Activated T-helper 1 cell treated with Interleukin-2 at 50 U/mL for 16 hours (primary cell): ENCODE results near the gene LPAR3.
A peak's percentile ranks its signal among the peaks of the same experiment; 100 is the strongest.

Experiments
- DNase-seq: peaks from one replicate; pipeline ENCODE4 v3.0.0-alpha.2; 2020; ENCODE audit warnings: low read depth

Gene LPAR3

DNA sequence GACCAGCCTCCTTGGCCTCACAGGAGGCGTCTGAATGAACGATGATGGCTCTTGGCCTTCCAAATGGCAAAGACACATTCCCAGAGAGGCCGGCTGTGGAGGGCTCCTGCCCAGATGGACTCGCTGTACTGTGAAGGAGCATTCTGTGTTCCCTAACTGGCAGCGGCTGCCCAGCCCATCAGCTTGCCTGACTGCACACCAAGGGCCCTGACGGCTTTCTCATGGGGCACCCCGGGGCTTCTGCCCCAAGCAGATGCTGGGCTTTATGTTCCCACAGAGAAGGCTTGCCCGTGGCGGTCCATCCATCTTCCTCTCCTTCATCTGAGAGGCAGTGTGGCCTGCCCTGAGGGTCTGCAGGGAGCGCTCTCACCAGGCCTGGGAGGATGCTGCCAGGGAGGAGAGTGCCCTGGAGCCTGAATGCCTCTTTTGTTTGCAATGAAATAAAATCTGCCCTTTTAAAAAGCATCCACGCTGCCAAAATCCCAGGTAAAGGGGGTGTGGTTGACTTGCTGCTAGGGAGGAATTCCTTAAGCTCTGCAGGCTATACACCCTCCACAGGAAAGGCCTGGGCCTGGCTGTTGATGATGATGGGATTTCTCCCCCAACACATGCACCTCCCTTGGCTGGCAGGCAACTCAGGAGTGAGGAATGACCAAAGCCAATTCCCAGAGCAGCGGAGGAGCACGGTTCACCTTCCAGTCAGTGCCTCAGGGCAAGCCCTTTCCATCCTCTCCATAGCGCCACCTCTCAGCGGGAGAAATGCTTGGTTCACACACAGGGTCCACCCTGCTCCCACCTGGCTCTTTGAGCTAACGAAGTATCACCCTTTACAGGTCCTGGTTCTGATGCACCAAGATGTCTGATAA is 118.1 kb downstream of the LPAR3 start:
- no peak for DNase-seq

DNA sequence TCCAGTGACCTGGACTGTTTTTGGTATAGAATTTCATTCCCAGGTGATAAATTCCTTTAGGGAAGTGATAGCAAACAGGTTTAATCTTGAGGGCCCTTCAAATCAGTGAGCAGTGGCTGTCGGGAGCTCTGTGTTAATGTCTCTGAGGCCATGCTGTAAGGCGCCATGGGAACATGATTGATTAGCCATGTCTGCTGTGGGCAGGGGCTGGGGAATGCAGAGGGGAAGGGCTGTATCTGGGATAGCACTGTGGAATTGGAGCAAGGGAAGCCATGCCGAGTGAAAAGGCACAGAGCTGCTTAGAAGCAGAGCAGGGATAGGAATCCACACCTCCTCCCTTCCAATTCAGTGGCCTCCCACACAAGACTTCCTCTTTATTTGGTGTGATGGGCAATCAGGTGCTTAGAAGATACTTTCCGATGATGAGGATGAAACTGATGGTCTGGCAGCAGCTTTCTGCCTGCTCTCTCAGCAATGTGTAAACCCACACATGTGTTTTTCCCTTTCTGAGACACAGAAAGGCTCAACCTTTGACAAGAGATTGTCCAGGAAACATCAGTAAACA is 119.0 kb downstream of the LPAR3 start:
- DNase-seq = no peak

DNA sequence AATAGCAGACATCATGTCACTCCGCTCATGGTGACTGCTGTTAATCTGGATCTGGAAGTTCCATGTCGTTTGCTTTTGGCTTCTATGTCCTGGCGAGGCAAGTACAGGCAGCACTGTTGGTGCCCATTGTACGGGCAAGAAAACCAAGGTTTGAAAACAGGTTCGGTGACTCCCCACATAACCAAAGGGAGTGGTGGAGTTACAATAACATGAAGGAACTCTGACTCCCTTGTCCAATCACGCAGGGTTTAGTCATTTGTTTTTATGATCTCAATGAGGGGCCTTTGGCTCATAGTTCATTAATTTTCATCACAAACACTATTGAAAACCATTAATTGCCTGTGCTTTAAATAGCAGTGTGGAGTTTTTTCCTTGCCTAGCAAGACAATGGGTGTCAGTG is 119.8 kb downstream of the LPAR3 start:
- DNase-seq = no peak

DNA sequence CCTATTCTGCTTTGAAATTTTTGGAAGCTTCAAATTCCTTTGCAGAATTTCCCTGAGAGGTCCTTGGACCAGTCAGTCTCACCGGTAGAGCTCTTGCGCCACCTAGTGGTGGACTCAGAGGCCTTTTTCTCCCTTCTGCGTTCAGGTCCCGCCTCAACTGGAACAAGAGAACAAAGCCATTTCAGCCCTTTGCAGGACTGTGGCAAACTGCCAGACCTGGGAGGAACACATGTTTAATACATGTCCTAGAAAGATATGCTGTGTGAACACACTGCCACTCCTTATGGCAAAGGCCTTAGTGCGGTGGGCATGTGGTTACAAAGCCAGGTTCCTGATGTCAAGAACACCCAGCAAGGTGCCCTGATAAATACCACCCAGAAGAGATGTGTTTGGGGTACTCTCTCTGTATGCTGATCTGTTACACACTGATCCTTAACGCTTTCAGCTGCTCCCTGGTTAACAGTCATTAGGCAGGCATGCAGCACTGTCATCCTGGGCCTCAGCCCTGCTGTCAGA is 120.5 kb downstream of the LPAR3 start:
- peak; percentile 62 for DNase-seq

DNA sequence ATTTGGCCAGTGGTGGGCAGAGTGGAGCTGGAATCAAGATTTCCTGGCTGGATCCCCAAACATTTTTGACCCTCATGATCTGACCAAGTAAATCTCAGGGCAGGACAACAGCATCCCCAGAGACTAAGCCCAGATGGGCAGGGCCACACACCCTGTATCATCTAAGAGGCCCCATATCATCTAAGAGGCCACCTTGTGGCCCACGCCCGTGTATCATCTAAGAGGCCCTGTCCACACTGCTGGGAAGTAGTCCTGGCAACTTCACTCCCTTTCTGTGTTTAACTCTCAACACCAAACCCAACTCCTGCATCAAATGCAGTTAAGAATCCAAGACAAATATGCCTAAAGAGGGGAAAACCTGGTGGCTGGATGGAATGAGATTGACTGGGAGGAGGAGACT is 121.1 kb downstream of the LPAR3 start:
- no peak for DNase-seq

DNA sequence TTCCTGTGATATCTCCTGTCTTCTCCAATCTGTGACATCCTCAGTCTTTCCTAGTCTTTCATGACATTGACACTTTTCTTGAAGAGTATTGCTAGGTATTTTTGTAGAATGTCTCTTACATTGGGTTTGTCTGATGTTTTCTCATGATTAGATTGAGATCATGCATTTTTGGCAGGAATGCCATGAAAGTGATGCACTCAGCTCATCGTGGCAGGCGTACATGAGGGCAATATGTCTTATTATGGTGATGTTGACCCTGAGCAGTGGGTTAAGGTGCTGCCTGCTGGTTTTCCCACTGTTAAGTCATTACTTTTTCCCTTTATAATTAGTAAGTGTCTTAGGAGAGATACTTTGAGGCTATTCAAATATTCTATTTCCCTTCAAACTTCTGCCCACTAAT is 122.5 kb downstream of the LPAR3 start:
- no peak for DNase-seq

DNA sequence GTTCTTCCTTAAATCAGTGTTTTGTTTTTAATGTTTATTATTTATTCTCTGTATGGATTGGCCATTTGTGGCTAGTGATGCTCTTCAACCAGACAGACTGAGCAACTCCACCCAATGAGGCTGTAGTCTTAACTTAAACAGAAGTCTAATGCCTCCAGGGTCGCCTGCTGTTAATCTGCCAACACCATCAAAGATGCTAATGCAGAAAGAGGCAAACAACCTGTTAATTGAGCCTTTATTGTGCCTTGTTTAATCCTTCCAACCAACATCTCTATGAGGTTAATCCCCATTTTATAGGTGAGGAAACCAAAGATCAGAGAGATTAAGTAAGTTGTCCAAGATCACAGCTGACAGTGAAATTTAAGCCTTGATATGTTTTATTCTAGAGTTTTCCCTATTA is 123.4 kb downstream of the LPAR3 start:
- DNase-seq = no peak

DNA sequence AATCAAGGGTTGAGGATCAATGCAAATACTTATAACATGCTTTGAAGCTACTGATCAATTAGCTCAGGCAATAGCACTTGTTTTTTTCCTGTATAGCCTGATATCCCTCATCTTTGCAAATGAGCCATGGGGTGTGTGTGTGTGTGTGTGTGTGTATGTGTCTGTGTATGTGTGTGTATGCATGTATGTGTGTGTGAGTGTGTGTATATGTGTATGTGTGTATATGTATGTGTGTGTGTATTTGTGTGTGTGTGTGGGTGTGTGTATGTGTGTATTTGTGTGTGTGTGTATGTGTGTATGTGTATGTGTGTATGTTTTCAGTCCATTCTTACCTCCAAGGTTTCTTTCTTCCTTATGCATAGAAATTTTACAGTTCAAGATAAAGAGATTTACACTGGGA is 124.4 kb downstream of the LPAR3 start:
- no peak for DNase-seq

DNA sequence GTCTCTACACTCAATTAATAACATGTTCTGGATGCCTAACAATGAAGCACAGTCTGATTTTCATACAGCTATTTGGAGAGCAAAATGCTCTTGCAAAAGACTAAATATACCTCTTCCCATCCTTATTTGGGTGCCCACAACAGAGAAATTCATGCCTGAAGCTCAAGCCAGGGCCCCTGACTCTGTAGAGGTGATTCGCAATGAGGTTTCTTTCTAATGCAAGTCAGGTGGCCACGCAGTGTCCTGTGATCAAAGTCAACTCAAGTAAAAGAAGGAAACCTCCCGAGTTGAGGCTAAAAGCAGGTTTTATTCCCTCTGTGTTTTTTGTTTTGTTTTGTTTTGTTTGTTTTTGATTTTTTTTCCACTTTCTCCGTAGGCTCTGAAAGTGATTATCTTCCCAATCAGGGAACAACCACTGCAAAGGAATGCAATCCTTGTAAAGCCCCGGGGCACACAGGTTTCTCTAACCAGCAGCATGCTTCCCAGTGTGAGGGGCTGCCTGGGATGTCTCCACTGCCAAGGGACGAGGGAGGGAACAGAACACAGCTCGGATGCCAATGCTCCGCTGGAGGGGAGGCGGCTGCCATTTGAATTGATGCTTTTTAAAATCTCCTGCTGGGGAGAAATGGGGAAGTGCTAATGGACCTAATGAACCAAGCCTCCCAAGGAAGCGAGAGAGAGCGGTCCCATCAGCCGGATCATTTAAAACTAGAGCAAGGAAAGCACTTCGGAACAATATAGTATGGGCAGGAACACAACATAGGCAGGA is 128.9 kb downstream of the LPAR3 start:
- DNase-seq = no peak

DNA sequence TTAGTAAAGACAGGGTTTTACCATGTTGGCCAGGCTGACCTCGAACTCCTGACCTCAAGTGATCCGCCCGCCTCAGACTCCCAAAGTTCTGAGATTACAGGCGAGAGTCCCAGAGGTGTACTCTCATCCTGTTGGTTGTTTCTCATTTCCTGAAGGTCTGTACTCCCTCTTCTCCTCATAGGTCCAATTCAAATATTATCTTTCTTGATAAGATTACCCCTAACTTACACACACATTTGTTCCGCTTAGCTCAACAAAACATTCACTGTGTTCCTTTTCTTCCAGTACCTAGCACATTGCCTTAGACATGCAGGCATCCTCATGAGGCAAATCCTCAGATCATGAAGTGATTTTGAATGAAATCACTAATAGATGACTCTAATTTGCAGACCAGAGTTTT is 130.3 kb downstream of the LPAR3 start:
- no peak for DNase-seq
